ENCODE results near the gene ALDH3A1.
"Not testable (repeated sequence)": the region's sequence is repeated elsewhere in the genome, so short reads cannot be mapped to it uniquely, and the experiment has no call there.

Gene ALDH3A1

GRCh38 chr17:19747829-19748806, at the start of gene ALDH3A1:
Gene ALDH3A1, minus strand, starts transcription at chr17:19748298. Its CDS starts 3,169 bp downstream, at chr17:19745129.
- DNase-seq: no peak

DNA sequence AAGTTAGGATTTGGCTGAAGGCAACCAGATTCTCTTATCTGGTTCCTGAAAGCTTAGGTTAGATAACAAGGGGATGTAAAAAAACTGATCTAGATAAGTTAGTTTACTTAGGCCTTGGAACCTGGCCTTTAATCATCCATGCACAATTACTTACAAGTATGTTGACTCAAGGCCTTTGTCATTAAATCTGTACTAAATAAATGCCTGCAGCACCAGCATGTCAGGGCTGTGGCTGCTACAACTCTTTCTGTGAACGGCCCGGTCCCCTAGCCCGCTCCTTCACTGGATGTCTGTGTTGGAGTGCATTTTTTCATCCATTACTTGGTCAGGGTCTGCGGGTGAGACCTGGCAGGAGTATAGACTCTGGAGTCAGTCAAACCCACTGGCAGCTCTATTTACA, 48.4 kb upstream of the ALDH3A1 start:
- DNase-seq: no peak

- DNase-seq: no peak
Measured at GRCh38 chr17:19791918-19792550, 43.9 kb upstream of the ALDH3A1 start.

GRCh38 chr17:19787733-19788357, 39.7 kb upstream of the ALDH3A1 start:
- DNase-seq: no peak

GRCh38 chr17:19785854-19786253, 37.8 kb upstream of the ALDH3A1 start:
- DNase-seq: no peak

DNA sequence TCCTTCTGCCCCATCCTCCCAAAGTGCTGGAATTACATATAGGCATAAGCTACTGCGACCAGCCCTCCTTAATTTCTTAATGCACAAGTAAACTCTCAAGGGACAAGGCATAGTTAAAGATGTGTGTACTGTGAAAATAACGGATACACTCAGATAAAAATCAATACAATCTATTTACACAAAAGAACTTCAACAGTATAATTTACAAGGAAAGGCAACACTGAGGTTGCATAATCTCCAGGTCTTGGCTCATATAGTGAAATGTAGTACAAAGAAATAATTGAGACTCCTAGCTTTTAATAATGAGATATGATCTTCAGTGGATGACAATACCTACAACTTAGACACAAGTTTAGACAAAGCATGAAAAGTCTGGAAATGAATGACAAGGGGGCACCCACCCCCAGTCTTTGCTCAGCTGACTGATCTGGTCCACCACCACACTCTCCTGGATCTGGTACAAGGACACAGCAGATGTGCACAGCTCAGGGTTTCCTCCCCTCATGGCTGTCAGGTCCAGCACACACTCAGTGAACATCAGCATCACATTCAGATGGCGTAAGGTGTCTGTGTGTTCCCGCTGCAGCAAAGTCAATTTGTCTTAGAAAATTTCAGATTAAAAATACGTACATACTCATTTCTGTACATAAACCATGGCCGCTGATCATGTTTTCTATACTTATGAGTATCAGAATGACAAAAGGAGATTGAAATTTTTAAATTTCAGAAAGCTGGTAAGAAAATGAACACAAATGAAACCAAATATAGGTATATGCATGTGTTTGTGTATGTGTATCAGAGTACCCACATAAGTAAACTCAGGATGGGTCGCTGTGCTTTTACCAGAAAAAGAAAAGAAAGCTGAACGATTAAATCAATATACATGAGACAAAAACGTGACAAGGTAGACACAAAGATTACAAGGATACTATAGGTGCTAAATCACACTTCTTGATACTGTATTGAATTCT, 33.7 kb upstream of the ALDH3A1 start:
- DNase-seq: no peak

GRCh38 chr17:19780846-19781245, 32.7 kb upstream of the ALDH3A1 start:
- DNase-seq: no peak

DNA sequence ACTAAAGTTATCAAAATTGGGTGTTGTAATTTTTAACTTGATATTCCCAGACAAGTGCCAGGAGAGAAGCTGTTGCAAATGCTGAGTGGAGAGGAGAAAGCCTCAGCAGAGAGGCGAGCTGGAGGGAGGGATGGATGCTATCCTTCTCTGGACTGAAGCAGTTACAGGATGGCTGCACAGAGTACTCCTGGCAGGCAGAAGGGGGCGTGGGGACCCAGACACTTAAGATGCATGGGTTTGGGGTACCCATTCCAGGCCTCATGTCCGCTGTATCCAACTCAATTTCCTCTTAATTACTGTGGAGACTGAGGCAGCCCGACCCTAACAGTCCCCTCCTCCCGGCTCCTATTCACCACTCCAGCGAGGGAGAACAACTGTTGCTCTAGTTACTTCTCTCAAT, 25.4 kb upstream of the ALDH3A1 start:
- DNase-seq: no peak

DNA sequence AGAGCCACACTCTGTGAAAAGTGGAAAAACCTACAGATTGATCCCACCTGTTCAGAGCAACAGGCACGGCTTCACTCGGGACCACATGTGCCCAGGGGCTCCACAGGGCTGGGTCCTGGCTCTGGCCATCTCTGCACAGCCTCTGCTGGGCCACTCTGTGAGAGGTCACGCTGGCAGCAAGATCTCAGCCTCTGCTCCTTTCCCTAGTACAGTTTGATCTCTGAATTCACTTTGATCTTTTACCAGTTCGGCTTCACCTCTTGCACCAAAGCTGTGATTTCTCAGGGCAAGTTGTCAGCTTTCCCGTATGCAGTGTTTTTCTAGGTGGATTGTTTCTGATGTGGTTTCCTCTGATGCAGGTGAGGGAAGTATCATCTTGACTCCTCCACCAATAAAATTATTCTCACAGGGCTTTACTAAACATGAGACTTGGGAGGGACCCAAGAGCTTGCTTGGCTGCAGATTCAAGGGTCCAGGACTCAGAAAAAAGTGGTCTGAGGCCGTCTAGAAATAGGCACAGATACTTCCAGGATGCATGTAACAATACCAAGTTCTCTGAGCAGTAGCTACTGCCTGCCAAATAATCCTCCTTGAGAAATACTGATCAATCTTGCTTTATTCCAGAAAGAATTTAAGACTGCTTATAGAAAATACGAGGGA, 24.0 kb upstream of the ALDH3A1 start:
- no peak for DNase-seq

- DNase-seq: no peak
Measured at GRCh38 chr17:19770985-19771735, 23.1 kb upstream of the ALDH3A1 start.

- DNase-seq: peak; percentile 77
Measured at GRCh38 chr17:19769946-19770652, 22.0 kb upstream of the ALDH3A1 start.

DNA sequence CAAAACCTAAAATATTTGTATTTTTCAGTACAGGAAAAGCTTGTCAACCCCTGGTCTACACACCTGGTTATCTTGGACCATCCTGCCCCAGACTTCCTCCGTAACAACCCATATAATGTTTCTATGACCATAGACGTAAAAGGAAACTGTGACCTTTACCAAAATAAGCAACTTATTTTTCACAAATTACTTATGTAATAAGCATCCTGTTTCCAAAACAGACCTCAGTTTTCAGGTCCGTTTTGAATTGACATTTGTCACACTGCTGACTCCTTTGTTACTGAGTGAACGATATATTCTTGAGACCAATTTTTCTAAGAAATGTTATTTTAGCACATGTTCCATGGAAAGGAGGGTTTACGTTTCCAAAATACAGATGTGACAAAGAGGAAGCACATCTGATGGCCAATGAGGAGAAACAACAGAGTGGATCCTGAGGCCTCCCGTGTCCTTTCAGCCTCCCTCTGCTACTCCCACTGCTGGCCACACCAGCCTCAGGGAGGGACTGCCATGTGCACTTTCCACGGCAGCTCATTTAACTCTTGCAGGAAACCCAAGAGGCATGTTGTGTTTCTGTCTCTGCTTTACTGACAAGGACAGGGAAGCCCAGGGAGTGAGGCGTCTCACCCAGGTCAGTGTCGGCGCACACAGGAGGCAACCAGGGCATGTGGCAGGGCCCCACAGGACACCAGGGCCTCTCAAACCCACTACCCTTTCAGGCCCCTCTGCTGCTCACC, 20.1 kb upstream of the ALDH3A1 start:
- DNase-seq: no peak

- peak; percentile 51 for DNase-seq
Measured at GRCh38 chr17:19766421-19767270, 18.5 kb upstream of the ALDH3A1 start.

GRCh38 chr17:19766016-19766415, 17.9 kb upstream of the ALDH3A1 start:
- DNase-seq: no peak

DNA sequence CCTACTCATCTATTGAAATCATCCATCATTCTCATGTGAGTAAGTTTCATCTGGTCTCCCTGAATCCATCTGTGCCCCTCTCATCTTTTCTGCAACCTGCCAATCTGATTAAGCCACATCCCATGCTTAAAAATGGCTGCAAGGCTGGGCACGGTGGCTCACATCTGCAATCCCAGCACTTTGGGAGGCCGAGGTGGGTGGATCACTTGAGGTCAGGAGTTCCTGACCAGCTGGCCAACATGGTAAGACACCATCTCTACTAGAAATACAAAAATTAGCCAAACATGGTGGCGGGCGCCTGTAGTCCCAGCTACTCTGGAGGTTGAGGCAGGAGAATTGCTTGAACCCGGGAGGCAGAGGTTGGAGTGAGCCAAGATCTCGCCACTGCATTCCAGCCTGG, 15.9 kb upstream of the ALDH3A1 start:
- not testable (repeated sequence) for DNase-seq

DNA sequence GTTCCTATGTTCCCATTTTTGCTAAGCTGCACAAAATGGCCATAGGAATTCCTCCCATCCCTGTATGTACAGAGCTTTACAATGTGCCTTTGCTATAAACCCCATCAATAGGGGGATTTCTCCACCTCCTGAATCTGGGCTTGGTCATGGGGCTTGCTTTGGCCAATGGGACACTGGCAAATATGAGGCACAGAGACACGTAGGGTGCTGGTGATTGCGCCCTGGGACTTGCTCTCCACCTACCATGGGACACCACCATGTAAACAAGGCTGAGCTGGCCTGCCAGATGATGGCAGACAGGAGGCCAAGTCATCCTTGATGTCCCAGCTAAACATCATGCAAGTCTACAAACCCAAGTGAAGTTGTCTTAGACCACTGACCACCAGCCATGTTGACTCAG, 15.3 kb upstream of the ALDH3A1 start:
- no peak for DNase-seq

- DNase-seq: peak; percentile 51
Measured at GRCh38 chr17:19762515-19762961, 14.4 kb upstream of the ALDH3A1 start.

DNA sequence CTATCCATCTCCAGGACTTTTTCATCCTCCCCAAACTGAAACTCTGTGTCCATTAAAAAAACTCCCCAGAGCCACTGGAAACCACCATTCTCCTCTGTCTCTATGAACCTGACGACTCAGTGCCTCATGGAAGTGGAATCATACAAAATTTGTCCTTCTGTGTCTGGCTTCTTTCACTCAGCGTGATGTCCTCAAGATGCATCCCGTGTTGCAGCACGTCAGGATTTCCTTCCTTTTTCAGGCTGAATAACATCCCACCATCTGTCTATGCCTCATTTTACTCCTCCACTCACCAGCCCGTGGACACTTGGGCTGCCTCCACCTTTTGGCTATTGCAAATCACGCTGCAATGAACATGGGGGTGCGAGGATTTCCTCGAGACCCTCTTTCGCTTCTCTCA, 12.6 kb upstream of the ALDH3A1 start:
- DNase-seq: no peak
